ENCODE measurements around the gene PPP1R17.

DNA sequence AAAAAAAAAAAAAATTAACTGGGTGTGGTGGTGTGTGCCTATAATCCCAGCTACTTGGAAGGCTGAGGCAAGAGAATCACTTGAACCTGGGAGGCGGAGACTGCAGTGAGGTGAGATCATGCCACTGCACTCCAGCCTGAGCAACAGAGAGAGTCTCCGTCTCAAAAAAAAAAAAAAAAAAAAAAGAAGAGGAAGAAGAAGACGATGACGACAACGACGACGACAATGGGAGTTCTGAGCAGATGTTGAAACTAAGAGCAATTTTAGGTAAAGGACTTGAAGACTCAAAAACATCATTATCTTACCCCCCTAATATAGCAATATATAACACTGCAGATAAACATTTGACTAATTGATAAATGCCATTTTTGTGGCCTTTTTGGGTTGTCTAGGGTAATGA is 39.5 kb upstream of the PPP1R17 start:
- TF ChIP-seq POLR2AphosphoS5 (IDR thresholded peaks at IDR 0.05; ENCODE audit: low read depth), result no peak
- TF ChIP-seq, protein P1, sequence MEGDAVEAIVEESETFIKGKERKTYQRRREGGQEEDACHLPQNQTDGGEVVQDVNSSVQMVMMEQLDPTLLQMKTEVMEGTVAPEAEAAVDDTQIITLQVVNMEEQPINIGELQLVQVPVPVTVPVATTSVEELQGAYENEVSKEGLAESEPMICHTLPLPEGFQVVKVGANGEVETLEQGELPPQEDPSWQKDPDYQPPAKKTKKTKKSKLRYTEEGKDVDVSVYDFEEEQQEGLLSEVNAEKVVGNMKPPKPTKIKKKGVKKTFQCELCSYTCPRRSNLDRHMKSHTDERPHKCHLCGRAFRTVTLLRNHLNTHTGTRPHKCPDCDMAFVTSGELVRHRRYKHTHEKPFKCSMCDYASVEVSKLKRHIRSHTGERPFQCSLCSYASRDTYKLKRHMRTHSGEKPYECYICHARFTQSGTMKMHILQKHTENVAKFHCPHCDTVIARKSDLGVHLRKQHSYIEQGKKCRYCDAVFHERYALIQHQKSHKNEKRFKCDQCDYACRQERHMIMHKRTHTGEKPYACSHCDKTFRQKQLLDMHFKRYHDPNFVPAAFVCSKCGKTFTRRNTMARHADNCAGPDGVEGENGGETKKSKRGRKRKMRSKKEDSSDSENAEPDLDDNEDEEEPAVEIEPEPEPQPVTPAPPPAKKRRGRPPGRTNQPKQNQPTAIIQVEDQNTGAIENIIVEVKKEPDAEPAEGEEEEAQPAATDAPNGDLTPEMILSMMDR (conservative IDR thresholded peaks at IDR 0.05; ENCODE audit: low read depth in 2 of 2), result no peak
